GM23338 (cell line): ENCODE data around the gene SLC25A18. TPM values are rescaled to one million over a fixed set of nuclear protein-coding genes. Genes with fewer than 3 reads are reported as not detected.
A peak's percentile ranks its signal among the peaks of the same experiment; 100 is the strongest.

Experiments
- ATAC-seq: fragments of 200-7000 bp; cut with Tn5 transposase; 3 replicates; pipeline ENCODE4 v1.9.1; 2020
- DNase-seq: peaks from one replicate; pipeline ENCODE4 v3.0.0-alpha.2; 2015; ENCODE audit warnings: low spot score
- H2AFZ ChIP-seq: fragments of 200-600 bp; sonication (generic); 2 replicates; pipeline ENCODE4 v1.8.0; 2016; ENCODE audit warnings: antibody characterized with exemption, mild to moderate bottlenecking, moderate library complexity
- H3F3A ChIP-seq: fragments of 200-600 bp; sonication (generic); replicated peaks from 2 replicates; pipeline ENCODE4 v1.8.0; 2017; ENCODE audit warnings: antibody characterized with exemption, mixed run types, low read depth
- H3K27ac ChIP-seq: fragments of 200-600 bp; sonication (generic); 2 replicates; pipeline ENCODE4 v1.6.1; 2016; ENCODE audit warnings: low read depth
- H3K27me3 ChIP-seq: fragments of 200-600 bp; sonication (generic); 2 replicates; pipeline ENCODE4 v1.8.0; 2016; ENCODE audit warnings: mild to moderate bottlenecking, mixed run types, moderate library complexity; ENCODE audit not compliant: insufficient read depth
- H3K36me3 ChIP-seq: fragments of 200-600 bp; sonication (generic); 2 replicates; pipeline ENCODE4 v1.8.0; 2016; ENCODE audit warnings: mild to moderate bottlenecking; ENCODE audit not compliant: insufficient read depth
- H3K4me1 ChIP-seq: fragments of 200-600 bp; sonication (generic); 2 replicates; pipeline ENCODE4 v1.8.0; 2016; ENCODE audit warnings: mild to moderate bottlenecking, moderate library complexity; ENCODE audit not compliant: insufficient read depth
- H3K4me2 ChIP-seq: fragments of 200-600 bp; sonication (generic); 2 replicates; pipeline ENCODE4 v1.7.1; 2017; ENCODE audit warnings: mixed run types
- H3K4me3 ChIP-seq: fragments of 200-600 bp; sonication (generic); 2 replicates; pipeline ENCODE4 v1.6.1; 2016; ENCODE audit warnings: mixed run types
- H3K79me2 ChIP-seq: fragments of 200-600 bp; sonication (generic); replicated peaks from 2 replicates; pipeline ENCODE4 v1.8.0; 2017; ENCODE audit warnings: mild to moderate bottlenecking; ENCODE audit not compliant: insufficient read depth
- H3K9me2 ChIP-seq: fragments of 200-600 bp; sonication (generic); 2 replicates; pipeline ENCODE4 v1.8.0; 2017; ENCODE audit not compliant: insufficient read depth
- H4K20me1 ChIP-seq: fragments of 200-600 bp; sonication (generic); replicated peaks from 2 replicates; pipeline ENCODE4 v1.8.0; 2017; ENCODE audit warnings: mild to moderate bottlenecking; ENCODE audit not compliant: insufficient read depth
- H3K27ac Mint-ChIP-seq: 2 replicates; pipeline ENCODE4 v1.8.0; 2020; ENCODE audit warnings: inconsistent platforms, mild to moderate bottlenecking, moderate library complexity, mixed read lengths
- H3K27me3 Mint-ChIP-seq: 3 replicates; pipeline ENCODE4 v1.8.0; 2022; ENCODE audit warnings: low read depth, mild to moderate bottlenecking, moderate library complexity, mixed read lengths, inconsistent platforms; ENCODE audit not compliant: insufficient read depth, poor library complexity
- H3K36me3 Mint-ChIP-seq: 3 replicates; pipeline ENCODE4 v1.8.0; 2021; ENCODE audit warnings: low read depth, mild to moderate bottlenecking, inconsistent platforms, moderate library complexity, mixed read lengths
- H3K4me1 Mint-ChIP-seq: 3 replicates; pipeline ENCODE4 v1.8.0; 2020; ENCODE audit warnings: mild to moderate bottlenecking, inconsistent platforms, mixed read lengths
- H3K4me3 Mint-ChIP-seq: 3 replicates; pipeline ENCODE4 v1.8.0; 2021; ENCODE audit warnings: moderate library complexity, mild to moderate bottlenecking, inconsistent platforms, mixed read lengths
- H3K9me3 Mint-ChIP-seq: 3 replicates; pipeline ENCODE4 v1.8.0; 2020; ENCODE audit warnings: moderate library complexity, mild to moderate bottlenecking, inconsistent platforms, mixed read lengths
- CREB1 ChIP-seq: fragments of 250-450 bp; sonication (Bioruptor Pico); IDR thresholded peaks from 2 replicates; pipeline ENCODE4 v1.5.0; 2020; ENCODE audit warnings: low read depth, mild to moderate bottlenecking, moderate library complexity
- CTCF ChIP-seq, 2 experiments: fragments of 200-600 bp in 1 of 2; sonication (generic) in 1 of 2; conservative IDR thresholded peaks; 2 replicates each; pipeline versions ENCODE4 v1.5.1 to v1.6.1; 2016 to 2017; ENCODE audit warnings: antibody characterized with exemption in 2 of 2, low read depth in 2 of 2, mild to moderate bottlenecking in 2 of 2, moderate library complexity in 1 of 2
- EZH2 ChIP-seq: fragments of 200-600 bp; sonication (generic); IDR thresholded peaks from one replicate; pipeline ENCODE4 v1.8.0; 2017; ENCODE audit warnings: antibody characterized with exemption, mild to moderate bottlenecking, low read depth; ENCODE audit not compliant: unreplicated experiment
- EZH2phosphoT487 ChIP-seq: fragments of 200-600 bp; sonication (generic); IDR thresholded peaks from one replicate; pipeline ENCODE4 v1.8.1; 2018; ENCODE audit warnings: antibody characterized with exemption; ENCODE audit not compliant: unreplicated experiment
- JUNB ChIP-seq: IDR thresholded peaks from one replicate; pipeline ENCODE4 v1.6.1; 2016; ENCODE audit warnings: antibody characterized with exemption; ENCODE audit not compliant: unreplicated experiment
- NANOG ChIP-seq: IDR thresholded peaks from 2 replicates; pipeline ENCODE4 v1.6.1; 2016; ENCODE audit warnings: antibody characterized with exemption, borderline replicate concordance
- POLR2AphosphoS5 ChIP-seq: IDR thresholded peaks from 2 replicates; pipeline ENCODE4 v1.6.1; 2016; ENCODE audit warnings: antibody characterized with exemption, low read depth
- REST ChIP-seq: IDR thresholded peaks from one replicate; pipeline ENCODE4 v1.6.1; 2018; ENCODE audit warnings: antibody characterized with exemption; ENCODE audit not compliant: unreplicated experiment
- STAT1 ChIP-seq: IDR thresholded peaks from one replicate; pipeline ENCODE4 v1.6.1; 2016; ENCODE audit warnings: antibody characterized with exemption; ENCODE audit not compliant: unreplicated experiment
- ZNF114 ChIP-seq: fragments of 250-450 bp; sonication (Bioruptor Pico); IDR thresholded peaks from 2 replicates; pipeline ENCODE4 v1.5.0; 2020; ENCODE audit warnings: mild to moderate bottlenecking, moderate library complexity
- ZNF331 ChIP-seq: fragments of 250-450 bp; sonication (Bioruptor Pico); IDR thresholded peaks from 2 replicates; pipeline ENCODE4 v1.5.0; 2020; ENCODE audit warnings: low read depth, mild to moderate bottlenecking, moderate library complexity
- polyA plus RNA-seq: library from polyadenylated mRNA; unstranded; fragments of >200 nt; fragmentation: Nextera tagmentation; extraction: Ambion mirVana; gene quantifications from 2 replicates; pipeline ENCODE4 v1.2.1, GENCODE V29; 2016
- total RNA-seq: library from RNA; depleted of rRNA; stranded (reverse); fragments of >200 nt; shearing (Covaris generic); gene quantifications from 2 replicates; pipeline ENCODE4 v1.2.3, GENCODE V29; 2014
- TF ChIP-seq, protein P1 (sequence below): fragments of 250-450 bp; sonication (Bioruptor Pico); IDR thresholded peaks from 2 replicates; pipeline ENCODE4 v1.5.0; 2020; ENCODE audit warnings: mild to moderate bottlenecking, moderate library complexity

Gene SLC25A18
- total and polyA plus RNA-seq, 2 experiments from 2014 or later, result 1.2 to 1.9 TPM

DNA sequence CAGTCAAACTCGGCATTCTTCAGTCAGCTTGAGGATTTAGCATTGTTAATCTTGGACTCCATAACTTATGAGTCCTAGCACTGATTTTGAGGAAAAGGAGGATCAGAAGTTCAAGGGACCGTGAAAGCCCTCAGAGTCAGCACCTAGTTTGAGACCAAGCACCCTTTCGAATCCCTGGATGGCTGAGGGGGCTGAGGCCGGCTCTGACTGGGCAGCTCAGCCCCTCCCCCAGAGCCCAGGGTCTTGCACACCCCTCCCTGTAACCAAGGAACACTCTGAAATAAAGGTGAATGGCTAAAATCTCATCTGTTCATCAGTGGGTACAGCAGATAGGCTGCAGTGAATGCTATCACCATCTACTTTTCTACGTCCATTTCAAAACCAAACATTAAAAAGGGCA lies 27.3 kb downstream of the SLC25A18 start:
- no peaks in the 10 kb centered on the region for H3K79me2 ChIP-seq
- H3K27ac ChIP-seq, result peak overlapping the region; percentile 87; the same call in 1 of the 2 replicates
- Mint-ChIP-seq H3K27ac (no peak overlapping the region; the same call in 1 of the 2 replicates), H3K4me3 (no peak overlapping the region), H3K4me1 (no peaks in the 10 kb centered on the region; the same call in 2 of the 3 replicates), H3K27me3 (no peaks in the 10 kb centered on the region), H3K36me3 (peaks cover 55% of the 10 kb centered on the region), H3K9me3 (no peaks in the 10 kb centered on the region)
- no peak overlapping the region for H3K4me3 ChIP-seq
- H4K20me1 ChIP-seq, result 0 out of 2 replicates have a peak, but pooled peaks cover 3% of the 10 kb centered on the region
- TF ChIP-seq CTCF (conservative IDR thresholded peaks at IDR 0.05; ENCODE audit: low read depth in 2 of 2) (no peak), ZNF114 (CRISPR knock-in tag) (no peak), CREB1 (no peak), EZH2phosphoT487 (no peak), EZH2 (no peak), JUNB (no peak), ZNF331 (no peak), REST (no peak), POLR2AphosphoS5 (no peak), STAT1 (no peak), NANOG (no peak)
- 0 out of 2 replicates have a peak, but pooled peaks cover 5% of the 10 kb centered on the region for H3F3A ChIP-seq
- ATAC-seq (no peak), DNase-seq (no peak)
- no peaks in the 10 kb centered on the region for H3K4me1 ChIP-seq
- no peak overlapping the region for H3K4me2 ChIP-seq
- no peaks in the 10 kb centered on the region for H3K27me3 ChIP-seq
- no peaks in the 10 kb centered on the region for H3K9me2 ChIP-seq
- H3K36me3 ChIP-seq, result peaks cover 31% of the 10 kb centered on the region
- H2AFZ ChIP-seq, result no peak overlapping the region

- no peaks in the 10 kb centered on the region for H3K27me3 ChIP-seq
- H3F3A ChIP-seq, result 0 out of 2 replicates have a peak, but pooled peaks cover 5% of the 10 kb centered on the region
- H2AFZ ChIP-seq, result no peak overlapping the region
- peaks cover 4% of the 10 kb centered on the region; the same call in 1 of the 2 replicates for H4K20me1 ChIP-seq
- no peaks in the 10 kb centered on the region for H3K9me2 ChIP-seq
- no peak overlapping the region for H3K4me3 ChIP-seq
- Mint-ChIP-seq H3K9me3 (no peaks in the 10 kb centered on the region), H3K27ac (no peak overlapping the region), H3K4me1 (no peaks in the 10 kb centered on the region; the same call in 2 of the 3 replicates), H3K4me3 (no peak overlapping the region), H3K36me3 (peaks cover 69% of the 10 kb centered on the region), H3K27me3 (no peaks in the 10 kb centered on the region)
- peaks cover 40% of the 10 kb centered on the region for H3K36me3 ChIP-seq
- H3K79me2 ChIP-seq, result no peaks in the 10 kb centered on the region
- no peaks in the 10 kb centered on the region for H3K4me1 ChIP-seq
- no peak overlapping the region for H3K4me2 ChIP-seq
- no peak overlapping the region for H3K27ac ChIP-seq
- DNase-seq, result no peak
- ATAC-seq, result no peak
- no peak for TF ChIP-seq NANOG
- TF ChIP-seq, protein P1, sequence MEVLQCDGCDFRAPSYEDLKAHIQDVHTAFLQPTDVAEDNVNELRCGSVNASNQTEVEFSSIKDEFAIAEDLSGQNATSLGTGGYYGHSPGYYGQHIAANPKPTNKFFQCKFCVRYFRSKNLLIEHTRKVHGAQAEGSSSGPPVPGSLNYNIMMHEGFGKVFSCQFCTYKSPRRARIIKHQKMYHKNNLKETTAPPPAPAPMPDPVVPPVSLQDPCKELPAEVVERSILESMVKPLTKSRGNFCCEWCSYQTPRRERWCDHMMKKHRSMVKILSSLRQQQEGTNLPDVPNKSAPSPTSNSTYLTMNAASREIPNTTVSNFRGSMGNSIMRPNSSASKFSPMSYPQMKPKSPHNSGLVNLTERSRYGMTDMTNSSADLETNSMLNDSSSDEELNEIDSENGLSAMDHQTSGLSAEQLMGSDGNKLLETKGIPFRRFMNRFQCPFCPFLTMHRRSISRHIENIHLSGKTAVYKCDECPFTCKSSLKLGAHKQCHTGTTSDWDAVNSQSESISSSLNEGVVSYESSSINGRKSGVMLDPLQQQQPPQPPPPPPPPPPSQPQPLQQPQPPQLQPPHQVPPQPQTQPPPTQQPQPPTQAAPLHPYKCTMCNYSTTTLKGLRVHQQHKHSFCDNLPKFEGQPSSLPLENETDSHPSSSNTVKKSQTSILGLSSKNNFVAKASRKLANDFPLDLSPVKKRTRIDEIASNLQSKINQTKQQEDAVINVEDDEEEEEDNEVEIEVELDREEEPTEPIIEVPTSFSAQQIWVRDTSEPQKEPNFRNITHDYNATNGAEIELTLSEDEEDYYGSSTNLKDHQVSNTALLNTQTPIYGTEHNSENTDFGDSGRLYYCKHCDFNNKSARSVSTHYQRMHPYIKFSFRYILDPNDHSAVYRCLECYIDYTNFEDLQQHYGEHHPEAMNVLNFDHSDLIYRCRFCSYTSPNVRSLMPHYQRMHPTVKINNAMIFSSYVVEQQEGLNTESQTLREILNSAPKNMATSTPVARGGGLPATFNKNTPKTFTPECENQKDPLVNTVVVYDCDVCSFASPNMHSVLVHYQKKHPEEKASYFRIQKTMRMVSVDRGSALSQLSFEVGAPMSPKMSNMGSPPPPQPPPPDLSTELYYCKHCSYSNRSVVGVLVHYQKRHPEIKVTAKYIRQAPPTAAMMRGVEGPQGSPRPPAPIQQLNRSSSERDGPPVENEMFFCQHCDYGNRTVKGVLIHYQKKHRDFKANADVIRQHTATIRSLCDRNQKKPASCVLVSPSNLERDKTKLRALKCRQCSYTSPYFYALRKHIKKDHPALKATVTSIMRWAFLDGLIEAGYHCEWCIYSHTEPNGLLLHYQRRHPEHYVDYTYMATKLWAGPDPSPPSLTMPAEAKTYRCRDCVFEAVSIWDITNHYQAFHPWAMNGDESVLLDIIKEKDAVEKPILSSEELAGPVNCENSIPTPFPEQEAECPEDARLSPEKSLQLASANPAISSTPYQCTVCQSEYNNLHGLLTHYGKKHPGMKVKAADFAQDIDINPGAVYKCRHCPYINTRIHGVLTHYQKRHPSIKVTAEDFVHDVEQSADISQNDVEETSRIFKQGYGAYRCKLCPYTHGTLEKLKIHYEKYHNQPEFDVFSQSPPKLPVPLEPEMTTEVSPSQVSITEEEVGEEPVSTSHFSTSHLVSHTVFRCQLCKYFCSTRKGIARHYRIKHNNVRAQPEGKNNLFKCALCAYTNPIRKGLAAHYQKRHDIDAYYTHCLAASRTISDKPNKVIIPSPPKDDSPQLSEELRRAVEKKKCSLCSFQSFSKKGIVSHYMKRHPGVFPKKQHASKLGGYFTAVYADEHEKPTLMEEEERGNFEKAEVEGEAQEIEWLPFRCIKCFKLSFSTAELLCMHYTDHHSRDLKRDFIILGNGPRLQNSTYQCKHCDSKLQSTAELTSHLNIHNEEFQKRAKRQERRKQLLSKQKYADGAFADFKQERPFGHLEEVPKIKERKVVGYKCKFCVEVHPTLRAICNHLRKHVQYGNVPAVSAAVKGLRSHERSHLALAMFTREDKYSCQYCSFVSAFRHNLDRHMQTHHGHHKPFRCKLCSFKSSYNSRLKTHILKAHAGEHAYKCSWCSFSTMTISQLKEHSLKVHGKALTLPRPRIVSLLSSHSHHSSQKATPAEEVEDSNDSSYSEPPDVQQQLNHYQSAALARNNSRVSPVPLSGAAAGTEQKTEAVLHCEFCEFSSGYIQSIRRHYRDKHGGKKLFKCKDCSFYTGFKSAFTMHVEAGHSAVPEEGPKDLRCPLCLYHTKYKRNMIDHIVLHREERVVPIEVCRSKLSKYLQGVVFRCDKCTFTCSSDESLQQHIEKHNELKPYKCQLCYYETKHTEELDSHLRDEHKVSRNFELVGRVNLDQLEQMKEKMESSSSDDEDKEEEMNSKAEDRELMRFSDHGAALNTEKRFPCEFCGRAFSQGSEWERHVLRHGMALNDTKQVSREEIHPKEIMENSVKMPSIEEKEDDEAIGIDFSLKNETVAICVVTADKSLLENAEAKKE, result no peak
Measured at GRCh38 chr22:17592201-17592600, 28.9 kb downstream of the SLC25A18 start.
